ENCODE data around the gene RNF157.
"Not testable (repeated sequence)": the region's sequence is repeated elsewhere in the genome, so short reads cannot be mapped to it uniquely, and the experiment has no call there.

The RNF157 gene

GRCh38 chr17:76188213-76189016, 51.9 kb downstream of the RNF157 start:
- H3K4me3 ChIP-seq (ENCODE audit: low read length), result no peak overlapping the region
- TF ChIP-seq ZNF274 (IDR thresholded peaks at IDR 0.05; ENCODE audit: low read depth, low read length), result no peak

GRCh38 chr17:76186774-76187173, 53.5 kb downstream of the RNF157 start:
- not testable (repeated sequence) for H3K4me3 ChIP-seq (ENCODE audit: low read length)

- no peak overlapping the region for H3K4me3 ChIP-seq (ENCODE audit: low read length)
- TF ChIP-seq ZNF274 (IDR thresholded peaks at IDR 0.05; ENCODE audit: low read depth, low read length), result no peak
Measured at GRCh38 chr17:76184290-76184689, 56.0 kb downstream of the RNF157 start.

- TF ChIP-seq ZNF274 (IDR thresholded peaks at IDR 0.05; ENCODE audit: low read depth, low read length), result no peak
- no peak overlapping the region for H3K4me3 ChIP-seq (ENCODE audit: low read length)
Measured at GRCh38 chr17:76182016-76182764, 58.1 kb downstream of the RNF157 start.

- TF ChIP-seq ZNF274 (IDR thresholded peaks at IDR 0.05; ENCODE audit: low read depth, low read length), result no peak
- H3K4me3 ChIP-seq (ENCODE audit: low read length), result no peak overlapping the region
Measured at GRCh38 chr17:76179496-76180467, 60.5 kb downstream of the RNF157 start.

- H3K4me3 ChIP-seq (ENCODE audit: low read length), result no peak overlapping the region
- no peak for TF ChIP-seq ZNF274 (IDR thresholded peaks at IDR 0.05; ENCODE audit: low read depth, low read length)
Measured at GRCh38 chr17:76178124-76178523, 62.2 kb downstream of the RNF157 start.

GRCh38 chr17:76176701-76177574, 63.4 kb downstream of the RNF157 start:
- no peak for TF ChIP-seq ZNF274 (IDR thresholded peaks at IDR 0.05; ENCODE audit: low read depth, low read length)
- H3K4me3 ChIP-seq (ENCODE audit: low read length), result no peak overlapping the region

GRCh38 chr17:76174037-76174436, 66.3 kb downstream of the RNF157 start:
- no peak for TF ChIP-seq ZNF274 (IDR thresholded peaks at IDR 0.05; ENCODE audit: low read depth, low read length)
- H3K4me3 ChIP-seq (ENCODE audit: low read length), result no peak overlapping the region

GRCh38 chr17:76173474-76173873, 66.8 kb downstream of the RNF157 start:
- no peak for TF ChIP-seq ZNF274 (IDR thresholded peaks at IDR 0.05; ENCODE audit: low read depth, low read length)
- no peak overlapping the region for H3K4me3 ChIP-seq (ENCODE audit: low read length)

- no peak overlapping the region for H3K4me3 ChIP-seq (ENCODE audit: low read length)
- no peak for TF ChIP-seq ZNF274 (IDR thresholded peaks at IDR 0.05; ENCODE audit: low read depth, low read length)
Measured at GRCh38 chr17:76171706-76172105, 68.6 kb downstream of the RNF157 start.

GRCh38 chr17:76170114-76170513, 70.2 kb downstream of the RNF157 start:
- no peak for TF ChIP-seq ZNF274 (IDR thresholded peaks at IDR 0.05; ENCODE audit: low read depth, low read length)
- no peak overlapping the region for H3K4me3 ChIP-seq (ENCODE audit: low read length)

GRCh38 chr17:76166906-76167305, 73.4 kb downstream of the RNF157 start:
- no peak overlapping the region for H3K4me3 ChIP-seq (ENCODE audit: low read length)
- TF ChIP-seq ZNF274 (IDR thresholded peaks at IDR 0.05; ENCODE audit: low read depth, low read length), result no peak

- no peak overlapping the region for H3K4me3 ChIP-seq (ENCODE audit: low read length)
- no peak for TF ChIP-seq ZNF274 (IDR thresholded peaks at IDR 0.05; ENCODE audit: low read depth, low read length)
Measured at GRCh38 chr17:76166168-76166567, 74.1 kb downstream of the RNF157 start.

Data from GM08714 (cell line).